ENCODE data around the gene CUL4B.
"Not testable (repeated sequence)": the region's sequence is repeated elsewhere in the genome, so short reads cannot be mapped to it uniquely, and the experiment has no call there.

CUL4B gene

GRCh38 chrX:120560842-120561633, at the start of gene CUL4B:
TSS of gene CUL4B (minus strand) at chrX:120560962. CDS start at chrX:120560638, 324 bp downstream.
- DNase-seq (ENCODE audit: low read depth, low spot score) = peak; percentile 96

- DNase-seq (ENCODE audit: low read depth, low spot score) = no peak
Measured at GRCh38 chrX:120604361-120604782, 43.6 kb upstream of the CUL4B start.

- DNase-seq (ENCODE audit: low read depth, low spot score) = peak; percentile 92
Measured at GRCh38 chrX:120603707-120604360, 43.1 kb upstream of the CUL4B start, which contains the start of gene MCTS1. TSS of gene MCTS1 (plus strand) at chrX:120604101. CDS start at chrX:120604237, 136 bp downstream.

GRCh38 chrX:120585702-120586101, 24.9 kb upstream of the CUL4B start:
- no peak for DNase-seq (ENCODE audit: low read depth, low spot score)

- DNase-seq (ENCODE audit: low read depth, low spot score) = no peak
Measured at GRCh38 chrX:120575379-120576114, 14.8 kb upstream of the CUL4B start.

GRCh38 chrX:120573806-120574205, 13.0 kb upstream of the CUL4B start:
- not testable (repeated sequence) for DNase-seq (ENCODE audit: low read depth, low spot score)

GRCh38 chrX:120570011-120570600, 9.3 kb upstream of the CUL4B start:
- DNase-seq (ENCODE audit: low read depth, low spot score) = no peak

- no peak for DNase-seq (ENCODE audit: low read depth, low spot score)
Measured at GRCh38 chrX:120568609-120569008, 7.8 kb upstream of the CUL4B start.

- DNase-seq (ENCODE audit: low read depth, low spot score) = no peak
Measured at GRCh38 chrX:120568035-120568434, 7.3 kb upstream of the CUL4B start.

GRCh38 chrX:120566817-120567216, 6.1 kb upstream of the CUL4B start:
- DNase-seq (ENCODE audit: low read depth, low spot score) = no peak

- DNase-seq (ENCODE audit: low read depth, low spot score) = no peak
Measured at GRCh38 chrX:120564925-120565324, 4.2 kb upstream of the CUL4B start.

GRCh38 chrX:120562569-120562926, 1.8 kb upstream of the CUL4B start:
- no peak for DNase-seq (ENCODE audit: low read depth, low spot score)

- DNase-seq (ENCODE audit: low read depth, low spot score) = no peak
Measured at GRCh38 chrX:120561634-120562568, 1.1 kb upstream of the CUL4B start.

- DNase-seq (ENCODE audit: low read depth, low spot score) = no peak
Measured at GRCh38 chrX:120560405-120560841, 339 bp downstream of the CUL4B start.

GRCh38 chrX:120559804-120560203, 958 bp downstream of the CUL4B start:
- peak; percentile 21 for DNase-seq (ENCODE audit: low read depth, low spot score)

- no peak for DNase-seq (ENCODE audit: low read depth, low spot score)
Measured at GRCh38 chrX:120556251-120556650, 4.5 kb downstream of the CUL4B start.

GRCh38 chrX:120549483-120550452, 11.0 kb downstream of the CUL4B start:
- DNase-seq (ENCODE audit: low read depth, low spot score) = peak; percentile 80

- DNase-seq (ENCODE audit: low read depth, low spot score) = no peak
Measured at GRCh38 chrX:120536061-120536460, 24.7 kb downstream of the CUL4B start.

GRCh38 chrX:120534413-120535205, 26.2 kb downstream of the CUL4B start:
- no peak for DNase-seq (ENCODE audit: low read depth, low spot score)
